ENCODE measurements around the gene PI4K2A. TPM values are rescaled to one million over a fixed set of nuclear protein-coding genes. Genes with fewer than 3 reads are reported as not detected.

PI4K2A gene
- total and polyA plus RNA-seq, 2 of the 13 experiments (the other 11 are each of a cell fraction or from before 2014, with no cell fraction given) = 10.9 to 14.3 TPM

DNA sequence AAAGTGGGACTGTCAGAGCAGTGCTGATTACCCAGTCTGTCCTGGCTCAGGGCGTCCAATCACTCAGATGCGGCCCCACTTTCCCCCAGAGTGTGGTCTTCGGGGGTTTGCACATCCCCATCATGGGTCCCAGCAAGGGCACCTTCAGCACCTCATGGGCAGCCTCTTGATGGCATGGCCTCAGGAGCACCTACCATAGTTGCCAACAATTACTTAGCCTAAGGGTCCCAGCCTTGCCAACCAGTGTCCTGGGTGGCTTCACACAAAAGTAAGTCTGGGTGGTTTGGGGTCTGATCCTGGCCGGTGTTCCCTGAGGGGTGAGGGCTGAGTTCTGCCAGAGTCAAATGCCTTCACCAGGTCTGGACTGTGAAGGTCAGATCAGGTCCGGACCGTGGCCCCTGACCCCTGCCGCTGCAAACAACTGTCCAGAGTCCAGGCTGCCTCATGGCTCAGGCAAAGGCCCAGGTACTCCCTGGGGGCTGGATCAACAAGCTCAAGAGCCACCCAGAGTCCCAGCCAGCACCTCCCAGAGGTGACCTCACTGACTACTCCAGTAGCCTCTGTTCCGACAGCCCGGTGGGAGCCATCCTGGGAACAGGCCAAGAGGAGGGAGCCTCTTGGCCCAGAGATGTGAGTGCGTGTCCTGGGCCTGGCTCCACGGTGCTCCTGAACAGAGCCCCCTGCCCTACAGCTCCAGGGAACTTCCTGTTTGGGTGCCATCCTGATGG, 66.8 kb downstream of the PI4K2A start:
- intact Hi-C loops (cut with micrococcal nuclease; ENCODE audit: unreplicated experiment) = no loop called here
- DNase-seq (ENCODE audit: low spot score) = peak; percentile 70
- H4K20me1 ChIP-seq (ENCODE audit: insufficient read depth, low read length) = no peaks in the 10 kb centered on the region
- in situ Hi-C loops (cut with HindIII; ENCODE audit: extremely low pct_ligation_motif_present, low pct_unique_long_range_greater_than_20kb) = no loop called here
- H3K9me3 ChIP-seq (ENCODE audit: low read length) = no peaks in the 10 kb centered on the region
- POLR2A ChIA-PET = interaction anchor here (1.2 to 2.7 kb wide), 4 partner anchors 20 to 29 kb away, joined by 3 to 18 read pairs (median 8); partner anchors contain the start of genes AVPI1 and ZFYVE27
- ATAC-seq = peak; percentile 92
- no peaks in the 10 kb centered on the region for H3K79me2 ChIP-seq (ENCODE audit: insufficient read depth, low read length)
- H3K27me3 ChIP-seq (ENCODE audit: control insufficient read depth in 1 of 2, insufficient read depth in 2 of 2, low read length in 2 of 2) = no peaks in the 10 kb centered on the region
- 20% methylated on average over 5 of the region's 11 CpGs for WGBS (ENCODE audit: low lambda C conversion rate)
- CTCF ChIA-PET (ENCODE audit: low intra/inter-chr PET ratio, low total read pairs) = interaction anchor here (0.9 kb wide), 1 partner anchor 24 kb away, joined by 3 read pairs; no protein-coding TSS in a partner anchor
- H3K9ac ChIP-seq (ENCODE audit: insufficient read depth, low read depth, low read length) = peak overlapping the region; percentile 53
- H3K4me2 ChIP-seq (ENCODE audit: low read depth, low read length) = peak overlapping the region; percentile 71
- no TSS peak for BruUV-seq (replicated peaks)
- peak overlapping the region; percentile 30 for H3K27ac ChIP-seq (ENCODE audit: extremely low read length, insufficient read depth, low read length)
- peak overlapping the region in 1 of 3 experiments; percentile 53; a peak in 2 of 6 replicates for H3K4me3 ChIP-seq (replicated peaks in 1 of 3; ENCODE audit: insufficient read depth in 1 of 3, low read depth in 2 of 3, low read length in 3 of 3)
- H2AFZ ChIP-seq (ENCODE audit: low read length) = no peak overlapping the region
- no peaks in the 10 kb centered on the region for H3K36me3 ChIP-seq (replicated peaks in 1 of 2; ENCODE audit: control insufficient read depth in 1 of 2, insufficient read depth in 2 of 2, low read length in 2 of 2)
- FAIRE-seq = peak; percentile 75
- peaks cover 55% of the 10 kb centered on the region for H3K4me1 ChIP-seq (ENCODE audit: insufficient read depth, low read length)
- TF ChIP-seq, protein P1, sequence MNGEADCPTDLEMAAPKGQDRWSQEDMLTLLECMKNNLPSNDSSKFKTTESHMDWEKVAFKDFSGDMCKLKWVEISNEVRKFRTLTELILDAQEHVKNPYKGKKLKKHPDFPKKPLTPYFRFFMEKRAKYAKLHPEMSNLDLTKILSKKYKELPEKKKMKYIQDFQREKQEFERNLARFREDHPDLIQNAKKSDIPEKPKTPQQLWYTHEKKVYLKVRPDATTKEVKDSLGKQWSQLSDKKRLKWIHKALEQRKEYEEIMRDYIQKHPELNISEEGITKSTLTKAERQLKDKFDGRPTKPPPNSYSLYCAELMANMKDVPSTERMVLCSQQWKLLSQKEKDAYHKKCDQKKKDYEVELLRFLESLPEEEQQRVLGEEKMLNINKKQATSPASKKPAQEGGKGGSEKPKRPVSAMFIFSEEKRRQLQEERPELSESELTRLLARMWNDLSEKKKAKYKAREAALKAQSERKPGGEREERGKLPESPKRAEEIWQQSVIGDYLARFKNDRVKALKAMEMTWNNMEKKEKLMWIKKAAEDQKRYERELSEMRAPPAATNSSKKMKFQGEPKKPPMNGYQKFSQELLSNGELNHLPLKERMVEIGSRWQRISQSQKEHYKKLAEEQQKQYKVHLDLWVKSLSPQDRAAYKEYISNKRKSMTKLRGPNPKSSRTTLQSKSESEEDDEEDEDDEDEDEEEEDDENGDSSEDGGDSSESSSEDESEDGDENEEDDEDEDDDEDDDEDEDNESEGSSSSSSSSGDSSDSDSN (CRISPR knock-in tag; IDR thresholded peaks at IDR 0.05) = peak; percentile 69
- TF ChIP-seq ERF (CRISPR knock-in tag; IDR thresholded peaks at IDR 0.05) (0 out of 2 replicates have a peak, but pooled peaks have one; percentile 24), TP53 (CRISPR knock-in tag; conservative IDR thresholded peaks at IDR 0.05) (no peak; the same call in 1 of the 2 replicates), ZNF569 (CRISPR knock-in tag; IDR thresholded peaks at IDR 0.05; ENCODE audit: borderline replicate concordance) (no peak), ZNF747 (CRISPR knock-in tag; IDR thresholded peaks at IDR 0.05; ENCODE audit: borderline replicate concordance) (0 out of 2 replicates have a peak, but pooled peaks have one; percentile 52), ZNF350 (CRISPR knock-in tag; IDR thresholded peaks at IDR 0.05; ENCODE audit: borderline replicate concordance, low read depth) (peak; percentile 66; the same call in 1 of the 2 replicates), MTF1 (CRISPR knock-in tag; IDR thresholded peaks at IDR 0.05) (no peak), NR1H2 (CRISPR knock-in tag; IDR thresholded peaks at IDR 0.05; ENCODE audit: borderline replicate concordance, low read depth) (no peak), YEATS4 (CRISPR knock-in tag; IDR thresholded peaks at IDR 0.05; ENCODE audit: borderline replicate concordance) (peak; percentile 82; the same call in 1 of the 2 replicates), KLF12 (CRISPR knock-in tag; IDR thresholded peaks at IDR 0.05; ENCODE audit: borderline replicate concordance) (0 out of 2 replicates have a peak, but pooled peaks have one; percentile 20)
- TF ChIP-seq, protein P2, sequence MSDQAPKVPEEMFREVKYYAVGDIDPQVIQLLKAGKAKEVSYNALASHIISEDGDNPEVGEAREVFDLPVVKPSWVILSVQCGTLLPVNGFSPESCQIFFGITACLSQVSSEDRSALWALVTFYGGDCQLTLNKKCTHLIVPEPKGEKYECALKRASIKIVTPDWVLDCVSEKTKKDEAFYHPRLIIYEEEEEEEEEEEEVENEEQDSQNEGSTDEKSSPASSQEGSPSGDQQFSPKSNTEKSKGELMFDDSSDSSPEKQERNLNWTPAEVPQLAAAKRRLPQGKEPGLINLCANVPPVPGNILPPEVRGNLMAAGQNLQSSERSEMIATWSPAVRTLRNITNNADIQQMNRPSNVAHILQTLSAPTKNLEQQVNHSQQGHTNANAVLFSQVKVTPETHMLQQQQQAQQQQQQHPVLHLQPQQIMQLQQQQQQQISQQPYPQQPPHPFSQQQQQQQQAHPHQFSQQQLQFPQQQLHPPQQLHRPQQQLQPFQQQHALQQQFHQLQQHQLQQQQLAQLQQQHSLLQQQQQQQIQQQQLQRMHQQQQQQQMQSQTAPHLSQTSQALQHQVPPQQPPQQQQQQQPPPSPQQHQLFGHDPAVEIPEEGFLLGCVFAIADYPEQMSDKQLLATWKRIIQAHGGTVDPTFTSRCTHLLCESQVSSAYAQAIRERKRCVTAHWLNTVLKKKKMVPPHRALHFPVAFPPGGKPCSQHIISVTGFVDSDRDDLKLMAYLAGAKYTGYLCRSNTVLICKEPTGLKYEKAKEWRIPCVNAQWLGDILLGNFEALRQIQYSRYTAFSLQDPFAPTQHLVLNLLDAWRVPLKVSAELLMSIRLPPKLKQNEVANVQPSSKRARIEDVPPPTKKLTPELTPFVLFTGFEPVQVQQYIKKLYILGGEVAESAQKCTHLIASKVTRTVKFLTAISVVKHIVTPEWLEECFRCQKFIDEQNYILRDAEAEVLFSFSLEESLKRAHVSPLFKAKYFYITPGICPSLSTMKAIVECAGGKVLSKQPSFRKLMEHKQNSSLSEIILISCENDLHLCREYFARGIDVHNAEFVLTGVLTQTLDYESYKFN (CRISPR knock-in tag; conservative IDR thresholded peaks at IDR 0.05) = peak; percentile 90
- TF ChIP-seq, protein P3, sequence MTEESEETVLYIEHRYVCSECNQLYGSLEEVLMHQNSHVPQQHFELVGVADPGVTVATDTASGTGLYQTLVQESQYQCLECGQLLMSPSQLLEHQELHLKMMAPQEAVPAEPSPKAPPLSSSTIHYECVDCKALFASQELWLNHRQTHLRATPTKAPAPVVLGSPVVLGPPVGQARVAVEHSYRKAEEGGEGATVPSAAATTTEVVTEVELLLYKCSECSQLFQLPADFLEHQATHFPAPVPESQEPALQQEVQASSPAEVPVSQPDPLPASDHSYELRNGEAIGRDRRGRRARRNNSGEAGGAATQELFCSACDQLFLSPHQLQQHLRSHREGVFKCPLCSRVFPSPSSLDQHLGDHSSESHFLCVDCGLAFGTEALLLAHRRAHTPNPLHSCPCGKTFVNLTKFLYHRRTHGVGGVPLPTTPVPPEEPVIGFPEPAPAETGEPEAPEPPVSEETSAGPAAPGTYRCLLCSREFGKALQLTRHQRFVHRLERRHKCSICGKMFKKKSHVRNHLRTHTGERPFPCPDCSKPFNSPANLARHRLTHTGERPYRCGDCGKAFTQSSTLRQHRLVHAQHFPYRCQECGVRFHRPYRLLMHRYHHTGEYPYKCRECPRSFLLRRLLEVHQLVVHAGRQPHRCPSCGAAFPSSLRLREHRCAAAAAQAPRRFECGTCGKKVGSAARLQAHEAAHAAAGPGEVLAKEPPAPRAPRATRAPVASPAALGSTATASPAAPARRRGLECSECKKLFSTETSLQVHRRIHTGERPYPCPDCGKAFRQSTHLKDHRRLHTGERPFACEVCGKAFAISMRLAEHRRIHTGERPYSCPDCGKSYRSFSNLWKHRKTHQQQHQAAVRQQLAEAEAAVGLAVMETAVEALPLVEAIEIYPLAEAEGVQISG (CRISPR knock-in tag; IDR thresholded peaks at IDR 0.05) = peak; percentile 78
